22Rv1 (cell line): Measurements from ENCODE around the gene DENND1A.

Source experiments
- ZFX ChIP-seq: fragments of 450-650 bp; IDR thresholded peaks from 2 replicates; pipeline ENCODE4 v1.6.1; 2017; ENCODE audit warnings: antibody characterized with exemption, borderline replicate concordance
- TF ChIP-seq, protein P1 (sequence below): fragments of 450-650 bp; IDR thresholded peaks from 2 replicates; pipeline ENCODE4 v1.5.1; 2017; ENCODE audit warnings: mild to moderate bottlenecking

DNA sequence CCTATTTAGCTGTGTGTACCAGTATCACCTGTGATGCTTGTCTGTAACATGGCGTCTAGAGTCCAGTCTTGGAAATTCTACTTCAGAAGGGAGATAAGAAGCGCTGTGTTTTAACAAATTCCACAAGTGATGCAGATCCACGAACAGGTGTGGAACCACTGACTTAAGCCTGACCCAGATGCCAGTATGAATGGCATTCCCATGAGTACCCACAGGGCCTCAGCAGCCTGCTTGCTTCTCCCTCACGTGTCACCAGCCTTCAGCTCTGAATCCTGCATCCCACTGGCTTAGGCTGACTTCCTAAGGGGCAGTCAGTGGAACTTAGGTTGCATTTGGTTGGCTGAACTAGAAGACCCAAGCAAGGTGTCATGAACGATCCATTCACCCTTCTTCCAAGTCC, 8.5 kb upstream of the DENND1A start:
- TF ChIP-seq, protein P1, sequence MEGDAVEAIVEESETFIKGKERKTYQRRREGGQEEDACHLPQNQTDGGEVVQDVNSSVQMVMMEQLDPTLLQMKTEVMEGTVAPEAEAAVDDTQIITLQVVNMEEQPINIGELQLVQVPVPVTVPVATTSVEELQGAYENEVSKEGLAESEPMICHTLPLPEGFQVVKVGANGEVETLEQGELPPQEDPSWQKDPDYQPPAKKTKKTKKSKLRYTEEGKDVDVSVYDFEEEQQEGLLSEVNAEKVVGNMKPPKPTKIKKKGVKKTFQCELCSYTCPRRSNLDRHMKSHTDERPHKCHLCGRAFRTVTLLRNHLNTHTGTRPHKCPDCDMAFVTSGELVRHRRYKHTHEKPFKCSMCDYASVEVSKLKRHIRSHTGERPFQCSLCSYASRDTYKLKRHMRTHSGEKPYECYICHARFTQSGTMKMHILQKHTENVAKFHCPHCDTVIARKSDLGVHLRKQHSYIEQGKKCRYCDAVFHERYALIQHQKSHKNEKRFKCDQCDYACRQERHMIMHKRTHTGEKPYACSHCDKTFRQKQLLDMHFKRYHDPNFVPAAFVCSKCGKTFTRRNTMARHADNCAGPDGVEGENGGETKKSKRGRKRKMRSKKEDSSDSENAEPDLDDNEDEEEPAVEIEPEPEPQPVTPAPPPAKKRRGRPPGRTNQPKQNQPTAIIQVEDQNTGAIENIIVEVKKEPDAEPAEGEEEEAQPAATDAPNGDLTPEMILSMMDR = no peak
- TF ChIP-seq ZFX = no peak
